K562 (cell line): ENCODE results near the gene PREB. TPM values are rescaled to one million over a fixed set of nuclear protein-coding genes. Genes with fewer than 3 reads are reported as not detected.
A peak's percentile ranks its signal among the peaks of the same experiment; 100 is the strongest.

Experiments
- MGA ChIP-seq: fragments of 450-650 bp; IDR thresholded peaks from 2 replicates; pipeline ENCODE4 v1.6.1; 2016; ENCODE audit warnings: mild to moderate bottlenecking, moderate library complexity
- polyA plus RNA-seq, 8 experiments: library from polyadenylated mRNA; depleted of rRNA in 4 of 8; stranded (reverse) in 5 of 8; unstranded in 3 of 8; fragments of >200 nt; fragmentation: Nextera tagmentation in 2 of 8; fragmentation: Illumina TruSeq in 1 of 8; extraction: Ambion mirVana in 2 of 8; extraction: Trizol in 1 of 8; gene quantifications; 2 replicates each; pipeline versions ENCODE4 v1.2.1 to v1.2.3, GENCODE V29; 2011 to 2014; ENCODE audit warnings: inconsistent platforms in 1 of 8, missing spikeins in 1 of 8
- total RNA-seq, 7 experiments: library from RNA; depleted of rRNA in 6 of 7; stranded (reverse); fragments of >200 nt in 6 of 7; fragmentation: Illumina TruSeq in 2 of 7; extraction: Trizol in 2 of 7; gene quantifications; 2 replicates each; pipeline versions ENCODE4 v1.2.1 to v1.2.3, GENCODE V29; 2011 to 2021; ENCODE audit warnings: low replicate concordance in 1 of 7

The PREB gene
- total and polyA plus RNA-seq, 9 of the 15 experiments (the other 6 are each of a cell fraction or from before 2014, with no cell fraction given) = 35.1 to 84.2 (median 67.2) TPM

GRCh38 chr2:27082773-27083409, 51.5 kb downstream of the PREB start (continued):
- peak; percentile 22; the same call in 1 of the 2 replicates for TF ChIP-seq MGA
